HepG2 (cell line): ENCODE measurements around the gene NCS1.

Experiments used
- CTCF ChIP-seq: sonication (generic); formaldehyde crosslinking; IDR thresholded peaks from 2 replicates; pipeline ENCODE4 v1.5.0; 2020; ENCODE audit warnings: mild to moderate bottlenecking, missing genetic modification reagents, moderate library complexity
- EZH2 ChIP-seq: conservative IDR thresholded peaks from 2 replicates; pipeline ENCODE4 v1.6.1; 2012; ENCODE audit warnings: mild to moderate bottlenecking, low read depth, low read length, moderate library complexity
- FOSL2 ChIP-seq: sonication (generic); formaldehyde crosslinking; IDR thresholded peaks from 2 replicates; pipeline ENCODE4 v1.4.0; 2020; ENCODE audit warnings: missing genetic modification reagents
- FOXO4 ChIP-seq: sonication (generic); formaldehyde crosslinking; conservative IDR thresholded peaks from 2 replicates; pipeline ENCODE4 v1.8.1; 2023; ENCODE audit warnings: missing genetic modification reagents
- GLI4 ChIP-seq: sonication (generic); formaldehyde crosslinking; IDR thresholded peaks from 2 replicates; pipeline ENCODE4 v1.5.1; 2020; ENCODE audit warnings: missing genetic modification reagents, mild to moderate bottlenecking, moderate library complexity, borderline replicate concordance
- JARID2 ChIP-seq: sonication (generic); formaldehyde crosslinking; IDR thresholded peaks from 2 replicates; pipeline ENCODE4 v1.8.1; 2023; ENCODE audit warnings: missing genetic modification reagents, inconsistent platforms; ENCODE audit not compliant: insufficient replicate concordance
- JUND ChIP-seq: sonication (generic); formaldehyde crosslinking; IDR thresholded peaks from 2 replicates; pipeline ENCODE4 v1.8.0; 2022; ENCODE audit warnings: mild to moderate bottlenecking, missing genetic modification reagents
- MTF1 ChIP-seq: sonication (generic); formaldehyde crosslinking; IDR thresholded peaks from 2 replicates; pipeline ENCODE4 v1.5.0; 2020; ENCODE audit warnings: missing genetic modification reagents
- PBX3 ChIP-seq: sonication (generic); formaldehyde crosslinking; IDR thresholded peaks from 2 replicates; pipeline ENCODE4 v1.8.1; 2023; ENCODE audit warnings: missing genetic modification reagents, inconsistent platforms, borderline replicate concordance
- SOX5 ChIP-seq: IDR thresholded peaks from 2 replicates; pipeline ENCODE4 v1.6.1; 2016; ENCODE audit warnings: borderline replicate concordance
- SUZ12 ChIP-seq: fragments of 150-350 bp; IDR thresholded peaks from 2 replicates; pipeline ENCODE4 v1.6.1; 2014; ENCODE audit warnings: low read depth, low read length
- ZBTB1 ChIP-seq: sonication (generic); formaldehyde crosslinking; IDR thresholded peaks from 2 replicates; pipeline ENCODE4 v1.4.0; 2020; ENCODE audit warnings: missing genetic modification reagents, borderline replicate concordance
- ZFP41 ChIP-seq: sonication (generic); formaldehyde crosslinking; IDR thresholded peaks from 2 replicates; pipeline ENCODE4 v1.4.0; 2020; ENCODE audit warnings: mild to moderate bottlenecking, missing genetic modification reagents, borderline replicate concordance
- ZNF576 ChIP-seq: sonication (generic); formaldehyde crosslinking; IDR thresholded peaks from 2 replicates; pipeline ENCODE4 v1.4.0; 2020; ENCODE audit warnings: mild to moderate bottlenecking, missing genetic modification reagents

- TF ChIP-seq EZH2 (no peak), ZFP41 (CRISPR knock-in tag) (no peak), JUND (CRISPR knock-in tag) (no peak), SOX5 (CRISPR knock-in tag) (no peak), GLI4 (CRISPR knock-in tag) (no peak), ZNF576 (no peak), JARID2 (CRISPR knock-in tag) (no peak), SUZ12 (no peak), PBX3 (no peak), FOXO4 (CRISPR knock-in tag) (no peak), CTCF (no peak), ZBTB1 (CRISPR knock-in tag) (no peak), MTF1 (CRISPR knock-in tag) (no peak), FOSL2 (CRISPR knock-in tag) (no peak)
Measured at GRCh38 chr9:130182381-130182909, 10.2 kb downstream of the NCS1 start.
